ENCODE measurements around the gene CCDC175. TPM values are rescaled to one million over a fixed set of nuclear protein-coding genes. Genes with fewer than 3 reads are reported as not detected.

Gene CCDC175
- total and polyA plus RNA-seq, 10 of the 15 experiments (the other 5 are each of a cell fraction or from before 2014, with no cell fraction given): not detected

- TF ChIP-seq, protein P1, sequence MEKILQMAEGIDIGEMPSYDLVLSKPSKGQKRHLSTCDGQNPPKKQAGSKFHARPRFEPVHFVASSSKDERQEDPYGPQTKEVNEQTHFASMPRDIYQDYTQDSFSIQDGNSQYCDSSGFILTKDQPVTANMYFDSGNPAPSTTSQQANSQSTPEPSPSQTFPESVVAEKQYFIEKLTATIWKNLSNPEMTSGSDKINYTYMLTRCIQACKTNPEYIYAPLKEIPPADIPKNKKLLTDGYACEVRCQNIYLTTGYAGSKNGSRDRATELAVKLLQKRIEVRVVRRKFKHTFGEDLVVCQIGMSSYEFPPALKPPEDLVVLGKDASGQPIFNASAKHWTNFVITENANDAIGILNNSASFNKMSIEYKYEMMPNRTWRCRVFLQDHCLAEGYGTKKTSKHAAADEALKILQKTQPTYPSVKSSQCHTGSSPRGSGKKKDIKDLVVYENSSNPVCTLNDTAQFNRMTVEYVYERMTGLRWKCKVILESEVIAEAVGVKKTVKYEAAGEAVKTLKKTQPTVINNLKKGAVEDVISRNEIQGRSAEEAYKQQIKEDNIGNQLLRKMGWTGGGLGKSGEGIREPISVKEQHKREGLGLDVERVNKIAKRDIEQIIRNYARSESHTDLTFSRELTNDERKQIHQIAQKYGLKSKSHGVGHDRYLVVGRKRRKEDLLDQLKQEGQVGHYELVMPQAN (conservative IDR thresholded peaks at IDR 0.05): peak; percentile 50; the same call in 1 of the 2 replicates
These were observed 91.9 kb downstream of the CCDC175 start (continued) for GRCh38 chr14:59484639-59485175.

DNA sequence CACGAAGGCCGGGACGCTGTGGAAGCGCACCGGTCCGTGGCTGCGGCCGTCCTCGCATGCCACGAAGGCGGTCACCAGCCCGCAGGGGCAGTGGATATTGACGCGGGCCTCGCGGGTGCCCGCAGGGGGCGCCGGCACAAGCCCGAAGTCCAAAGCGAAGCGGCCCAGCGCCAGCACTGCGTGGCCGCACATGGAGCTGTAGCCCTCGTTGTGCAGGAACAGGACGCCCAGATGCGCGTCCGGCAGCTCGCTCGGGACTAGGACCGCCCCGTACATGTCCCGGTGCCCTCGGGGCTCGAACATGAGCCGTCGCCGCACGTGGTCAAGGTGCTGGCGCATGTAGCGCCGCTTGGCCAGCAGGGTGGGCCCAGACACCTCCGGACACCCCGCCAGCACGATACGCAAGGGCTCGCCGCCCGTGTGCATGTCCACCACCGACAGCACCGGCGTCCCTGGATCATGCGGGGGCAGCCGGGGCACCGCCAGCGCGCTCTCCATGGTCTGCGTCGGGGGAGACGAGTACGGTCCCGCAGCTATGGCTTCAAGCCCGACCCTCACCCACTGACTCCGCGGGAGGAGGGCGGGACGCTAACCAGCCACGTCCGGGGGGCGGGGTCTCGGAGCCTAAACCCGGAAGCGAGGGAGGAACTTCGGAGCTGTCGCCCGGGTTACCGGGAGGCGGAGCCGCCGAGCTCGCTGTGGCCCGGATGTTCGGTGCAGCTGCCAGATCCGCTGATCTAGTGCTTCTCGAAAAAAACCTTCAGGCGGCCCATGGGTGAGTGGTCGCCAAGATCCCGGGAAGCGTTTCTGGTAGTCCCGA, 92.6 kb downstream of the CCDC175 start, which contains the start of the genes JKAMP and L3HYPDH:
Gene JKAMP (plus strand): TSS at position 699 of the 820 bp plus-strand sequence. CDS start 73 bp downstream, at position 772.
Gene L3HYPDH (minus strand): TSS at position 590 of the 820 bp plus-strand sequence. CDS start 92 bp downstream, at position 498.
- intact Hi-C loops (cut with micrococcal nuclease; ENCODE audit: unreplicated experiment) (loop anchor here (10.0 kb wide), 2 partner anchors 611 to 681 kb away; partner anchors contain the start of genes DHRS7 and PCNX4), in situ Hi-C loops (cut with MboI) (loop anchor here (25.0 kb wide), 1 partner anchor 678 kb away; the partner anchor contains the start of gene DHRS7)
- Histone ChIP-seq H3K4me1 (ENCODE audit: control insufficient read depth, insufficient read depth, low read length) (peaks cover 10% of the 10 kb centered on the region; the same call in 1 of the 2 replicates), H3K27me3 (replicated peaks in 1 of 2; ENCODE audit: control insufficient read depth in 2 of 2, insufficient read depth in 2 of 2, low read length in 1 of 2) (no peaks in the 10 kb centered on the region), H3K4me3 (peak within 1 kb of the TSS; percentile 83), H3K79me2 (ENCODE audit: control insufficient read depth, insufficient read depth, low read length) (peaks cover 60% of the 10 kb centered on the region), H3K27ac (ENCODE audit: control insufficient read depth, insufficient read depth) (peak within 1 kb of the TSS; percentile 85), H4K20me1 (ENCODE audit: control insufficient read depth, insufficient read depth) (no peaks in the 10 kb centered on the region), H3K36me3 (ENCODE audit: control insufficient read depth in 2 of 2, insufficient read depth in 2 of 2, low read length in 1 of 2) (no peaks in the 10 kb centered on the region), H3K4me2 (ENCODE audit: control insufficient read depth, insufficient read depth) (peak within 1 kb of the TSS; percentile 96), H2AFZ (ENCODE audit: control insufficient read depth, low read depth, low read length) (peak within 1 kb of the TSS; percentile 93), H3K9ac (ENCODE audit: control insufficient read depth, insufficient read depth, low read length) (peak within 1 kb of the TSS; percentile 76), H3K9me3 (replicated peaks; ENCODE audit: control insufficient read depth, insufficient read depth, low read length) (no peaks in the 10 kb centered on the region)
- RAD21 ChIA-PET (ENCODE audit: unreplicated experiment): interaction anchor here (0.6 to 1.5 kb wide), 11 partner anchors 13 to 1239 kb away, joined by 3 to 5 read pairs (median 3); partner anchors contain the start of genes CCDC175 and PSMA3
- CTCF ChIA-PET: interaction anchor here (0.8 to 2.2 kb wide), 15 partner anchors 10 to 983 kb away, joined by 3 to 14 read pairs (median 4); partner anchors contain the start of genes CCDC175 and GPR135
- SMC1A ChIA-PET (ENCODE audit: uncharacterized antibody, unreplicated experiment): interaction anchor here (1.1 to 1.5 kb wide), 5 partner anchors 8 to 209 kb away, joined by 3 to 5 read pairs (median 4); no protein-coding TSS in a partner anchor
- DNase-seq (ENCODE audit: low read depth, low spot score) (peak; percentile 78), ATAC-seq (peak; percentile 88), FAIRE-seq (peak; percentile 38)
- no TSS peak for BruUV-seq (replicated peaks)
- 1% methylated on average over 84 of the region's 92 CpGs for WGBS (ENCODE audit: insufficient coverage, insufficient replicate concordance, low lambda C conversion rate, missing lambda C conversion rate)
- POLR2A ChIA-PET: interaction anchor here (0.6 to 1.7 kb wide), 4 partner anchors 19 to 1937 kb away, joined by 3 to 6 read pairs (median 4); partner anchors contain the start of genes DAAM1 and GPR135
- peak; percentile 63; the same call in 1 of the 2 replicates for TF ChIP-seq SPI1 (IDR thresholded peaks at IDR 0.05; ENCODE audit: borderline replicate concordance, insufficient read depth, low read depth, low read length)
- no peak for TF ChIP-seq RAD51 (IDR thresholded peaks at IDR 0.05)
- no peak for TF ChIP-seq BRCA1 (IDR thresholded peaks at IDR 0.05; ENCODE audit: low read depth, low read length)
- TF ChIP-seq GATAD2B (conservative IDR thresholded peaks at IDR 0.05; ENCODE audit: low read depth): peak; percentile 97
- TF ChIP-seq POLR2AphosphoS2 (IDR thresholded peaks at IDR 0.05; ENCODE audit: low read depth, low read length): 0 out of 2 replicates have a peak, but pooled peaks have one; percentile 25
- TF ChIP-seq EED (IDR thresholded peaks at IDR 0.05; ENCODE audit: low read depth): no peak; the same call in none of the 2 replicates
- no peak for TF ChIP-seq SMC3 (IDR thresholded peaks at IDR 0.05; ENCODE audit: borderline replicate concordance, low read length)
- peak; percentile 47 for TF ChIP-seq MEF2B (IDR thresholded peaks at IDR 0.05; ENCODE audit: partially characterized antibody, poor library complexity, severe bottlenecking)
- TF ChIP-seq ZNF207 (IDR thresholded peaks at IDR 0.05; ENCODE audit: borderline replicate concordance): peak; percentile 83
- peak; percentile 87 for TF ChIP-seq BMI1 (IDR thresholded peaks at IDR 0.05; ENCODE audit: borderline replicate concordance)
- TF ChIP-seq, protein P2, sequence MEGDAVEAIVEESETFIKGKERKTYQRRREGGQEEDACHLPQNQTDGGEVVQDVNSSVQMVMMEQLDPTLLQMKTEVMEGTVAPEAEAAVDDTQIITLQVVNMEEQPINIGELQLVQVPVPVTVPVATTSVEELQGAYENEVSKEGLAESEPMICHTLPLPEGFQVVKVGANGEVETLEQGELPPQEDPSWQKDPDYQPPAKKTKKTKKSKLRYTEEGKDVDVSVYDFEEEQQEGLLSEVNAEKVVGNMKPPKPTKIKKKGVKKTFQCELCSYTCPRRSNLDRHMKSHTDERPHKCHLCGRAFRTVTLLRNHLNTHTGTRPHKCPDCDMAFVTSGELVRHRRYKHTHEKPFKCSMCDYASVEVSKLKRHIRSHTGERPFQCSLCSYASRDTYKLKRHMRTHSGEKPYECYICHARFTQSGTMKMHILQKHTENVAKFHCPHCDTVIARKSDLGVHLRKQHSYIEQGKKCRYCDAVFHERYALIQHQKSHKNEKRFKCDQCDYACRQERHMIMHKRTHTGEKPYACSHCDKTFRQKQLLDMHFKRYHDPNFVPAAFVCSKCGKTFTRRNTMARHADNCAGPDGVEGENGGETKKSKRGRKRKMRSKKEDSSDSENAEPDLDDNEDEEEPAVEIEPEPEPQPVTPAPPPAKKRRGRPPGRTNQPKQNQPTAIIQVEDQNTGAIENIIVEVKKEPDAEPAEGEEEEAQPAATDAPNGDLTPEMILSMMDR (IDR thresholded peaks at IDR 0.05 in 2 of 3, conservative IDR thresholded peaks at IDR 0.05 in 1 of 3; ENCODE audit: control insufficient read depth in 2 of 3, extremely low read depth in 1 of 3, insufficient read depth in 1 of 3, low read depth in 3 of 3, low read length in 3 of 3): peak; percentile 44 to 58 (median 57); a peak in 4 of 6 replicates
- TF ChIP-seq POLR2AphosphoS5 (IDR thresholded peaks at IDR 0.05; ENCODE audit: low read length): peak; percentile 89
- peak; percentile 36; the same call in 1 of the 2 replicates for TF ChIP-seq ZNF384 (IDR thresholded peaks at IDR 0.05; ENCODE audit: borderline replicate concordance, low read depth, low read length)
- 0 out of 3 replicates have a peak, but pooled peaks of 1 of the 2 experiments have one; percentile 21 for TF ChIP-seq EGR1 (IDR thresholded peaks at IDR 0.05; ENCODE audit: borderline replicate concordance in 1 of 2, low read depth in 2 of 2, low read length in 2 of 2)

Measured in GM12878 (cell line).